GM19463 (cell line): ENCODE results near the gene MGAT5.

Experiments
- ATAC-seq: cut with Tn5 transposase; IDR thresholded peaks from one replicate; pipeline ENCODE4 v1.9.1; 2021; ENCODE audit warnings: mild to moderate bottlenecking, moderate library complexity; ENCODE audit not compliant: unreplicated experiment

The MGAT5 gene

GRCh38 chr2:134359367-134360081 lies 105.7 kb downstream of the MGAT5 start:
- ATAC-seq = no peak

DNA sequence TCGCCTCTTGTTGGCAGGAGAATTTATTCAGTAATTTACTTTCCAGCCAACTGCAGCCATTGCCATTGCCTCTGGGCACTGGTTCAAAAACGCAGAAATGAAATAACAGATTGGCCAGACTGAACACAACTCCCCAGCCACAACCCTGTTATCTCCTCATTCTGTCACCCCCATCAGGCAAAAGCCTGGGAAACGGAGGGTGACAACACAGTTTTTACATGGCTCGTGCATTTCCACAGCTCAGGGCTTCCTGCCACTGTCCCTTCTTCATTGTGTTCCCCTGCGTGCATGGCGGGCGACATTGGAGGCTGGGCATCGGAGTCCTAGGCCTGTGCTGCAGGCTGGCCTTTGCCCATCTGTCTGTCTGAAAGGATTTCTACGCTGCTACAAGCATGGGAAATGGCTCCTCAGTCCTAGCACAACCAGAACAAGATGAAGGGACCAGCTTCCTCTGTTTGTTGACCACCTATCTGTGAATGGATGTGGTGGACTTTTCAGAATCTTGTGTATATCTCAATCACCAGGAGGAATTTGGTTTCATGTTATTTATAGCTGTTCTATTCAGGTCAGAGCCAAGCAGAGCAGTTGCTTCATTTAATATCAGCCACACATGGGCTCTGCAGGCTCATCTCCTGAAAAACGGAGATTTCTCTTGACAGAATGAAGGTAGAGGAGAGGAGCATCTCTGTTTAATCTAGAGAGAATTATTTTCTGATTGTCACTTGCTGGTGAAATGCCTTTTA lies 107.0 kb downstream of the MGAT5 start:
- no peak for ATAC-seq

GRCh38 chr2:134361648-134362047 lies 107.8 kb downstream of the MGAT5 start:
- no peak for ATAC-seq

GRCh38 chr2:134362152-134362668 lies 108.3 kb downstream of the MGAT5 start:
- no peak for ATAC-seq

GRCh38 chr2:134362740-134363139 lies 108.9 kb downstream of the MGAT5 start:
- ATAC-seq = no peak

- no peak for ATAC-seq
These were observed 111.5 kb downstream of the MGAT5 start for GRCh38 chr2:134365356-134365755.

- no peak for ATAC-seq
These were observed 112.5 kb downstream of the MGAT5 start for GRCh38 chr2:134366359-134366758.

DNA sequence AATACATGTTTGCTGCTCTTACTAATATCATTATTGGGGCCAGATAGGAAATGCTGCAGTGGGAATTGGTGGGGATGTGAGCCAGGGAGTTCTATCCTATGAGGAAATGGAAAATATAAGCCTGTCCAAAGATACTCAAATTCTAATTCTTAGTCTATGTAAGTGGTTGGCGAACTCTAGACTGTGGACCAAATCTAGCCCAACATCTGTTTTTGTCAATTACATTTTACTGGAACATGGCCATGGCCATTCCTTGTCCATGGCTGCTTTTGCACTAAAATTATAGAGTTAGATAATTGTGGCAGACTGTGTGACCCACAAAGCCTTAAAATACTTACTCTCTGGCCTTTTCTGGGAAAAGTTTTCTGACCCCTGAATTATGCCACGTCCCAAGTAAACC lies 113.3 kb downstream of the MGAT5 start:
- ATAC-seq = no peak

DNA sequence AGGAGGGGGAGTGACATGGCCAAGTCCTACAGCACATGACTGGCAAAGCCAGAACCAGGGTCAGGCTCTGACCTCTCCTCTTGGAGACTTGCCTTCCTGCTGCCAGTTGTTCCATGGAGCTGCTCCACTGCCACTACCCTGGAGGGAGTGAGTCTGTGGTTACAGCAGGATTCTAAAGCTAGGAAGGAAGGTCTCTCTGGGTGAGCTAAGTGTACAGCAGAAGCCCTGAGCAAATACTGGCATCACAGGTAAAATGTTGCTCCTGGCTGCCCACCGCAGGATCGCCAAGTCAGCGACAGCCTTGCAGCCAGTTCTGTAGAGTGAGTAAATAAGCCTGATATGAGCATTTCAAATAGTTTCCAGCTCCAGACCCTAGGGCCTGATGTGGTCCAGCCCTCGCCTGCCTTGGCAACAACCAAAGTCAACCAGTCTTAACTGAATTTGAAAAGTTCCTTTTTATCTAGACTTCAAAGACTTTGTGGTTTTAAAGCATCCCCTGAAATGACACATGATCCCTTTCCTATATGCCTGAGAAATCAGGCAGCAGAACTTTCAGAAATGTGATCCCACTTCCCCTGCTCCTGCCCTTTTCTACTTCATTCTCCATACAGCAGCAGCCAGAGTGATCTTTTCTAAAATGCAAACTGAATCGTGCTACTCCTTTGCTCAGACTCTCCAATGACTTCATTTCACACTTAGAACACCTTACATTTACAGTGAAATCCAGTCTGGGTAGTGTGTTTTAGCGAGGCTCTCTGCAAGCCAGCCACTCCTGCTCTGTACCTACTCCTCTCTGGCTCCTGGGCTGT lies 114.3 kb downstream of the MGAT5 start:
- ATAC-seq = no peak

DNA sequence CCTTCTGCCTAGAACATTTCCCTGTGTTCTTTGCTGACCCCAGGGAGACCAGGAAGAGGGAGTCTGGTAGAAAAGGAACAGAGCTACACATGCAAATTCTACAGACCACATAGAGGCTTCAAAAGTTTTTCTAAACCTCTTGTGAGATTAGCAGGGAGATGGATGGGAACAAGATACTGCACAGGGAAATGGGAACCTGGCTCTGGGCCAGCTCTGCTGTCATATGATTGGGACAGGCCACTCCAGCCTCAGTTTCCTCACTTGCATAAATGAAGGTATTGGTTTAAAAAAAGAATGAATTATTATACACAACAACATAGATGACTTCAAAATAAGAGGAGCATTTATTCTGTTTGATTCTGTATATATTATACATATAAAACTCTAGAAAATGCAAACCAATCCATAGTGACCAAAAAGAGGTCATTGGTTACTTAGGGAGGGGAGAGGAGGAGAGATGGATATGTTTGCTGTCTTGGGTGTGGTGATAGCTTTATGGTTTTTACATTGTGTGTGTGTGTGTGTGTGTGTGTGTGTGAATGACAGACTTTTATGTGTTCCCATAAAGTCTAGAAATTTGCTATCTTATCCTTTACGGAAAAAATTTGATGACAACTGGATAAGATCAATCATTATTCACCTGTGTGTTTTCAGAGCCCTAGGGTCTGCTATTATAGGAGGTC lies 115.5 kb downstream of the MGAT5 start:
- no peak for ATAC-seq

GRCh38 chr2:134370655-134371445 lies 117.0 kb downstream of the MGAT5 start:
- ATAC-seq = no peak

GRCh38 chr2:134372141-134372540 lies 118.3 kb downstream of the MGAT5 start:
- ATAC-seq = no peak

GRCh38 chr2:134372611-134373131 lies 118.8 kb downstream of the MGAT5 start:
- ATAC-seq = no peak

GRCh38 chr2:134375935-134376334 lies 122.1 kb downstream of the MGAT5 start:
- no peak for ATAC-seq

DNA sequence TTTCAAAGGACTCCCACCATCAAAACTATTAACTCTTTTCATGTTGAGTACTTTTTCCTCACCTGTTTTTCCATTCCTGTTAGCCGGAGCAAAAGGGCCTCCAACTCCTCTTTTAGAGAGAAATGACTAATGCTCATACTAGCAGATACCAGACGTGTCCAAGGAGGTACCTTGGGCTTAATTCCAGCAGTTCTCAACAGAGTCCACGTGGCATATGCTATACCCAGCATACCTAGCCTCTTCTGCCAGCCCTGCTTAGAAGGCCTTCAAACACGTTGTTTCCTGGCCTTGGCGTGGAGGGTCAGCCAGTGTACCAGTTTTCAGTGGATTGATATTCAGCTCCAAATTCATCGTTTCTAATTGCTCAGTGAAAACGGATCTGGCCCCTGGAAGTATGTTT lies 123.9 kb downstream of the MGAT5 start:
- ATAC-seq = no peak

GRCh38 chr2:134379293-134379692 lies 125.4 kb downstream of the MGAT5 start:
- ATAC-seq = no peak

GRCh38 chr2:134379722-134380121 lies 125.8 kb downstream of the MGAT5 start:
- ATAC-seq = no peak

DNA sequence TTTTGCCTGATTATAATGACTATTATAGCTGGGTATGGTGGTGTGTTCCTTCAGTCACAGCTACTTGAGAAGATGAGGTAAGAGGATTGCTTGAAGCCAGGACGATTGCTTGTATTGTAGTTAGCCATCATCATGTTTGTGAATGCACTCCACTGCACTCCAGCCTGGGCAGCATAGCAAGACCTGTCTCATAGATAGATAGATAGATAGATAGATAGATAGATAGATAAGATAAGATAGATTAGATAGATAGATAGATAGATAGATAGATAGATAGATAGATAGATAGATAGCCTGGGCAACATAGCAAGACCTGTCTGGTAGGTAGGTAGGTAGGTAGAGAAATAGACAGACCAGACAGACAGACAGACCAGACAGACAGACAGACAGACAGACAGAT lies 127.3 kb downstream of the MGAT5 start:
- ATAC-seq = no peak

DNA sequence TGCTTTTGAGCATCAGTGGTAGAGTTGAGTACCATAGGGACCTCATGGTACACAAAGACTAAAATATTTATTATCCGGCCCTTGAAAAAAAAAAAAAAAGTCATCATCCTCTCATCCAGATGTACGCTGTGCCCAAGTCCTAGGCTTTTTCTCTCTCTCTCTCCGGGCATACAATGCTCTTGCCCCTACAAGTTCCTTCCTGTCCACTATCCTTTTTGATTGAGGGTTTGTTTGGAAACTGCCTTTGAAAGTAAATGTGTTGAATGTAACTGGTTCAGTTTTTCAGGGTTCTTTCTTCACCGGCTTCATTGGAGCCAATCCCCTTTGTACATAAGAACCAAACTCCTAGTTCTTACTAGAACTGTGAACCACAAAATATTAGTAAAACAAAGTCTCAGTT lies 130.3 kb downstream of the MGAT5 start:
- ATAC-seq = no peak

- ATAC-seq = no peak
These were observed 131.3 kb downstream of the MGAT5 start for GRCh38 chr2:134385195-134385594.
